ES-I3 (cell line): ENCODE results near the gene MTRR.
"Not testable (repeated sequence)": the region's sequence is repeated elsewhere in the genome, so short reads cannot be mapped to it uniquely, and the experiment has no call there.

Source experiments
- H3K36me3 ChIP-seq: 2 replicates; pipeline ENCODE4 v1.6.1; 2013; ENCODE audit warnings: mild to moderate bottlenecking, low read length, control low read depth, moderate library complexity; ENCODE audit not compliant: insufficient read depth
- H3K4me1 ChIP-seq: 2 replicates; pipeline ENCODE4 v1.6.1; 2013; ENCODE audit warnings: mild to moderate bottlenecking, control low read depth, low read length; ENCODE audit not compliant: insufficient read depth
- H3K9ac ChIP-seq: 2 replicates; pipeline ENCODE4 v1.6.1; 2013; ENCODE audit warnings: low read depth, mild to moderate bottlenecking, low read length, moderate library complexity
- H3K9me3 ChIP-seq: 2 replicates; pipeline ENCODE4 v1.6.1; 2013; ENCODE audit warnings: mild to moderate bottlenecking, low read length, moderate library complexity; ENCODE audit not compliant: control insufficient read depth, insufficient read depth

MTRR gene

DNA sequence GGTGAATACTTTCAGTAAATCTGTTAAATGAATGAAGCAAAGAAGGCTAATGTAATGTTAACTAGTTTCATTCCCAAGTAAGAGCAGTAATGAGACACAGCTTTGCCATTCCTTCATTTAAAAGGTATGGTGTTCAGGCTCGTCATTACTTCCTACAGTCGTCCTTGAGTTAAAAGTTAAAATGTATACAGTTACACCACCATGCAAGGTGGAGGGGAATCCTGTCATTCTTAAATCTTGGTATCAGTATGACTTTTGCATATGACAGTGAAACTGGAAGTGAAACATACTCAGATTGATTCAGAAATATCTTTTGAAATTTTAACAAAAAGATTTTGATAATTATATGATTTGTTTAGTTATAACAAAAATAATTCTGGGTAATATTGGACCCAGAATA is 25.9 kb downstream of the MTRR start:
- Histone ChIP-seq H3K4me1 (no peaks in the 10 kb centered on the region), H3K36me3 (peaks cover 10% of the 10 kb centered on the region), H3K9me3 (no peaks in the 10 kb centered on the region), H3K9ac (no peak overlapping the region)

DNA sequence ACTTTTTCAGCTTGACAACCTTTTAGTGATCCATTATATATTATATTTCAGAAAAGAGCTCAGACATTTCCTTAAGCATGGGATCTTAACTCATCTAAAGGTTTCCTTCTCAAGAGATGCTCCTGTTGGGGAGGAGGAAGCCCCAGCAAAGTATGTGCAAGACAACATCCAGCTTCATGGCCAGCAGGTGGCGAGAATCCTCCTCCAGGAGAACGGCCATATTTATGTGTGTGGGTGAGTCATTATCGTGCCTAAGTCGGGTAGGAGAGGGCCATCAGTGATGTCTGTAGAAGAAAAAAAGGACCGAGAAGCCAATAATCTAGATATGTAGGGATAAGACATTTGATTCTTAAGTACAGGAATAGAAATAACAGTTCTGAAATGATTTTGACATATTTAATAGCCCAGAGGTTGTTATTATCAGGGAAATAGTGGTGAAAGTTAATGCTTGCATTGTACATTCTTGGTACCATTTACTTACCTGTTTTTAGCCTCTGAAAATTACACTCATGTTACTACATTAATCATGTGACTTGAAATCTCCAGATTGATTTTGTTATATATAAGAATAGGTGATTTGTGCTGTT is 28.2 kb downstream of the MTRR start:
- H3K36me3 ChIP-seq = peaks cover 7% of the 10 kb centered on the region
- no peaks in the 10 kb centered on the region for H3K4me1 ChIP-seq
- H3K9ac ChIP-seq = no peak overlapping the region
- H3K9me3 ChIP-seq = no peaks in the 10 kb centered on the region

DNA sequence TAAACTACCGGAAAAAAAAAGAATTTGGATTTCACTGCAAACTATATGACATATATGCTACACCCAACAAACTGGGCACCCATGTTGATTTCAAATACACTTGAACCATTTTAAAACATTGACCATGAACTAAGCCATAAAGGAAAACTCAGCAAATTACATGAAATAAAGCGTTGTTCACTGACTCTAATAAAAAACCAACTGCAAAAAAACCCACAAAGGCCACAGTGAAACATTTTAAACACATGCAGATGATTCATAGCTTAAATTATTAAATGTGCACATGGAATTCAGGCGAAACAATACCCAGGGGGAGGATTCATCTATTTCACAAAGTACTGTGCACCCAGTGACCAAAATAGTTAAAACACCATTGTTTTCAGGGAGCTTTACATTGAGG is 33.3 kb downstream of the MTRR start:
- H3K4me1 ChIP-seq = no peaks in the 10 kb centered on the region
- H3K36me3 ChIP-seq = peaks cover 4% of the 10 kb centered on the region
- no peaks in the 10 kb centered on the region for H3K9me3 ChIP-seq
- no peak overlapping the region for H3K9ac ChIP-seq

DNA sequence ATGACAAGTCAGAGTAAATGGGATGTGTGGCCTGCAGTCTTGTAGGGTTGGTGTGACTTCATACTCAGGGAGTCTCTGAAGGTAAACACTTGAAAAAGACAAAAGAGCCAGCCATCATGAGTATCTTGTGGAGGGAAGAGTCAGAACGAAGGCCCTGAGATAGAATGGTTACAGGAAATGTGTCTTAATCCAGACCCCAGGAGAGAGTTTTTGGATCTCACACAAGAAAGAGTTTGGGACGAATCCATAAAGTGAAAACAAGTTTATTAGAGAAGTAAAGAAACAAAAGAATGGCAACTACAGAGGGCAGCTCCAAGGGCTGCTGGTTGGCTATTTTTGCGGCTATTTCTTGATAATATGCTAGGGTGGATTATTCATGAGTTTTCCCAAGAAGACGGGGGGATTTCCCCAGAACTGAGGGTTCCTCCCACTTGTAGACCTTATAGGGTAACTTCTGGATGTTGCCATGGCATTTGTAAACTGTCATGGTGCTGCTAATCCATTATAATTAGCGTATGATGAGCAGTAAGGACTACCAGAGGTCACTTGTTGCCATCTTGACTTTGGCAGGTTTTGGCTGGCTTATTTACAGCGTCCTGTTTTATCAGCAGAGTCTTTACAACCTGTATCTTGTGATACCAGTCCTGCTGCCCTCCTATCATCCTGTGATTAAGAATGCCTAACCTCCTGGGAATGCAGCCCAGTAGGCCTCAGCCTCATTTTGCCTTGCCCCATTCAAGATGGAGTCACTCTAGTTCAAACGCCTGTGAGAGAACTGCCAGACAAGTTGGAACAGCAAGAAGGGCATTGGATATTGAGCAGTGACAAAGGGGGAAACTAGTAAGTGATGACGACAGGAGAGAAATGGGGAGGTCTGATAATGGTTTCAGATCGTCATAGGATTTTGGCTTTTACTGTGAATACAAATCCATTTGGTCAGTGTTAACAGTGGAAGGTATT is 34.0 kb downstream of the MTRR start:
- H3K36me3 ChIP-seq = peaks cover 4% of the 10 kb centered on the region
- H3K9ac ChIP-seq = no peak overlapping the region
- H3K4me1 ChIP-seq = no peaks in the 10 kb centered on the region
- 0 out of 2 replicates have a peak, but pooled peaks cover 3% of the 10 kb centered on the region for H3K9me3 ChIP-seq

DNA sequence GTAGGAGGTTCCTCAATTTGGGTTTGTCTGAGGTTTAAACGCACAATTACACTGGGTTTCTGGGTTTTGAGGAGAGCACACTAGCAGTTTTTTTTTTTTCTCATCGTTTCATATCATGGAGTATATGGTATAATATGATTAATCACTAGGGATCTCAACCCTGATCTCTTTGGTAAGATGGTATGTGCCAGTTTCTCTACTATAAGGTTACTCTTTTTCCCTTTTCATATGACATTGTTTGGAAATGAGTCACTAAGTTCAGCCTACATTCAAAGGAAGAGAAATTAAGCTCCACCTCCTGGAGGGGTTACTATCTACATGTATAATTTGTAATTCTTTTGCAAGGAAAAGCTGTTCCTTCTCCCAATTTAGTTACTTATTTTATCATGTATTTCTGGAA is 35.2 kb downstream of the MTRR start:
- H3K9ac ChIP-seq = no peak overlapping the region
- no peaks in the 10 kb centered on the region for H3K36me3 ChIP-seq
- no peaks in the 10 kb centered on the region for H3K4me1 ChIP-seq
- peaks cover 6% of the 10 kb centered on the region; the same call in 1 of the 2 replicates for H3K9me3 ChIP-seq

DNA sequence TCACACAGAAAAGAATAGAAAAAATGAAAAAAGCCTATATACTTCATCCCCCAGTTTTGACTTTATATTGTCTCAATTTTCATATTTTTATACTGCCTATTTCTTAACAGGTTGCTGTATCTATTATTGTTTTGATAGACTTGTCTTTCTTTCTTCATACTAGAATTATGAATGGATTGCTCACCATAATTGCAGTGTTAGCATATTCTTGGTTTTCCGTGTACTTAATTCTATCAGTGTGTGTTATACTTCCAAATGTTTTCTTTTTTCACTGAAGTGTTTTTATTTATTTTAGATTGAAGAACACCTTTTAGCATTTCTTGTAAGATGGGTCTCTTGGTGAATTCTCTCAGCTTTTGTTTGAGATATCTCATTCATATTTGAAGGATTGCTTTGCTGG is 38.7 kb downstream of the MTRR start:
- H3K9ac ChIP-seq = no peak overlapping the region
- H3K9me3 ChIP-seq = peaks cover 7% of the 10 kb centered on the region; the same call in 1 of the 2 replicates
- H3K36me3 ChIP-seq = peaks cover 4% of the 10 kb centered on the region; the same call in 1 of the 2 replicates
- no peaks in the 10 kb centered on the region for H3K4me1 ChIP-seq

DNA sequence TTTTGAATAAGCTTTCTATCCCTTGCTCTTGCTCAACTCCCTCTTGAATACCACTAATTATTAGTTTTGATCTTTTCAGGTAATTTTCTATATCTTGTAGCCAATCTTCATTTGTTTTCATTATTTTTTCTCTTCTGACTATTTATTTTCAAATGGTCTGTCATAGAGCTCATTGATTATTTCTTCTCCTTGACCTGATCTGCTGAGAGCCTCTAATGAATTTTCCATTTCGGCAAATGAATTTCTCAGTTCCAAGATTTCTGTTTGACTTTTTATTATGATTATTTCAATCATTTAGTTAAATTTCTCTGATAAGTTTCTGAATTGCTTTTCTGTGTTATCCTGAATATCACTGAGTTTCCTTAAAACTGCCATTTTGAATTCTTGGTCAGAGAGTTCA is 39.4 kb downstream of the MTRR start:
- H3K9ac ChIP-seq = no peak overlapping the region
- H3K9me3 ChIP-seq = peaks cover 7% of the 10 kb centered on the region; the same call in 1 of the 2 replicates
- H3K4me1 ChIP-seq = no peaks in the 10 kb centered on the region
- H3K36me3 ChIP-seq = peaks cover 4% of the 10 kb centered on the region; the same call in 1 of the 2 replicates

DNA sequence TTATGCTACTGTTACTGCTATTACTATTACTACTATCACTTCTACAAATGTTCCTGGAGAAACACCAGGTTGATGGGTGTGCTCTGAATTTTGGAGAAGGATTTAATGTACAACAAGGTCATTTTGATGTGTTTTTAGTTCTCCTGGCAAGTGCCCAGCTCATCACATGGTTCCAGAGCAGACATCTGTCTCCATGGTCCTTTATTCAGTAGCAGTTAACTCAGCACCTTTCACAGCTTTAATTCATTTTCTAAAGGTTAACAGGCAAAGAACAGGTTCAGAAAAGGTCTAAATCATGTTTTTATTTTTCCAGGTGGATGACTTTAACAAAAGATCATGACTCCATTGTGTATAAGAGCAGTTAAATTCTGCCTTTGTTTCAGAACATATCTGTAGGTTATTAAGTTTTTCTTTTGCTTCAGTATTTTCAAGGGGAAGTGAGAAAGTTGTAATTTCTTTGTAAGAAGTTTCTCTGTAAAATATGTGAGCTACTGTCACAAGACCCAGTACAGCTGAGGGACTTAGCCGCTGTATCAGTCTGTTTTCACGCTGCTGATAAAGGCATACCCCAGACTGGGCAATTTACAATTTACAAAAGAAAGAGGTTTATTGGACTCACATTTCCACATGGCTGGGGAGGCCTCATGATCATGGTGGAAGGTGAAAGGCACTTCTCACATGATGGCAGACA is 41.9 kb downstream of the MTRR start:
- H3K9me3 ChIP-seq = peaks cover 7% of the 10 kb centered on the region; the same call in 1 of the 2 replicates
- H3K4me1 ChIP-seq = no peaks in the 10 kb centered on the region
- peaks cover 4% of the 10 kb centered on the region; the same call in 1 of the 2 replicates for H3K36me3 ChIP-seq
- H3K9ac ChIP-seq = no peak overlapping the region

DNA sequence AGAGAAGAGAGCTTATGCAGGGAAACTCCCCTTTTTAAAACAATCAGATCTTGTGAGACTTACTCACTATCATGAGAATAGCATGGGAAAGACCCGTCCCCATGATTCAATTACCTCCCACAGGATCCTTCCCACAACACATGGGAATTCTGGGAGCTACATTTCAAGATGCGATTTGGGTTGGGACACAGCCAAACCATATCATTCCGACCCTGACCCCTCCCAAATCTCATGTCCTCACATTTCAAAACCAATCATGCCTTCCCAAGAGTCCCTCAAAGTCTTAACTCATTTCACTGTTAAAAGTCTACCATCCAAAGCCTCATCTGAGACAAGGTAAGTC is 42.5 kb downstream of the MTRR start:
- H3K36me3 ChIP-seq, H3K9me3 ChIP-seq, H3K9ac ChIP-seq, H3K4me1 ChIP-seq: not testable (repeated sequence)

DNA sequence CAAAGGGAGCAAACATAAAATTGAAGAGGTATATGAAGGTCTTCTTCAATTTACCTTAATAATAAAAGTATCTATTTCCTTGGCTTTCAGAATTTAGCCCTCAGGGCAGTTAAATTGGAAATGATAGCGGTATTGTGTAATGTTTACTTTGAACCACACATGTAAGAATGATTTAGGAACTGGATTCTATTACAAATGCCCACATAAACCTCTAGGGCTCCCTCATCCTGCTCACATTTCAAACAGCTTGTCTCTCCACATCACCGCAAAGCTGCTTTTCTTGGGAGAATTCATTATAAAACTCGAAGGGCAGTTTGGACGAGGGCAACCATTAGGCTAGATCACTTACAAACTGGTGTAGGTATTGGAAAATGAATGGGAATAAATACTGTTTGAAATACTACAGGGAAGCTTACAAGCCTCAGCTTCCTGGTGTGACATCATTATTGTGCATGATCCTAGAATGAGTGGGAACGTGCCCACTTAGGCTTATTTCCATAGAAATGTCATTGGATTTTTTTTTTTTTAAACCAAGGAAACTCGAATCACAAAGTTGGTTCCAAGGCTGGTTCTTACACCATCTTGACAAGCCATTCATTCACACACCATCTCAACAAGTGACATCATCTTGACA is 47.3 kb downstream of the MTRR start:
- Histone ChIP-seq H3K4me1 (no peaks in the 10 kb centered on the region), H3K36me3 (no peaks in the 10 kb centered on the region), H3K9me3 (no peaks in the 10 kb centered on the region), H3K9ac (no peak overlapping the region)

DNA sequence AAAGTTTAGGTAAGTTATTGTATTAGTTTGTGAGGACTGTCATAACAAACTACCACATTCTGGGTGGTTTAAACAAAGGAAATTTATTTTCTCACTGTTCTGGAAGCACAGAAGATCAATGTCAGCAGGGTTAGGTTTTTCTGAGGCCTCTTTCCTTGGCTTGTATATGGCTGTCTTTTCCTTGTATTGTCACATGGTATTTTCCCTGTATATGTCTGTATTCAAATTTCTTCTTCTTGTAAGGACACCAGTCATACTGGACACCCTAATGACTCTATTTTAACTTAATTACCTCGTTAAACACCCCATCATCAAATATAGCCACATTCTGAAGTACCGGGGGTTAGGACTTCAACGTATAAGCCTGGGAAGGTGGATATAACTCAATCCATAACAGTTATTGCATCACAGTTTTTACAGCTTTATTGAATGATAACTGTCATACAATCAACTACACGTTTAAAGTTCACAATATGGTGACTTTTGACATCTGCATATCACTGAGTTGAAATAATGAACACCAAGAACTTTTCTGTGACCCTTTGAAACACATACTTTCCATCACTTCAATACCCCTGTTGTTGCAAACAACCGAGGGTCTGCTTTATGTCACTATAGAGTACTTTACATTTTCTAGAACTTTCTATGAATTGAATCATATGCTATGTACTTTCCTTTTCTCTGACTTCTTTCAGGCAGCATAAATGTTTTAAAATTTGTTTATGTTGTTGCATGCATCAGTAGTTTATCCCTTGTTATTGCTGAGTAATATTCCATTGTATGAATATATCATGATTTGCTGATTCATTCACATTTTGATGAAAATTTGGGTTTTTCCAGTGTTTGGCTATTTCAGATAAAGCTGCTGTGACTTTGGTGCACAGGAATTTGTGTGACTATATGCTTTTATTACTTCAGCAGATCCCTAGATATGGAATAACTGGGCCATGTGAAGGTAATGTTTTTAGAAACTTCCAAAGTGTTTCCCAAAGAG is 48.5 kb downstream of the MTRR start:
- H3K4me1 ChIP-seq = no peaks in the 10 kb centered on the region

DNA sequence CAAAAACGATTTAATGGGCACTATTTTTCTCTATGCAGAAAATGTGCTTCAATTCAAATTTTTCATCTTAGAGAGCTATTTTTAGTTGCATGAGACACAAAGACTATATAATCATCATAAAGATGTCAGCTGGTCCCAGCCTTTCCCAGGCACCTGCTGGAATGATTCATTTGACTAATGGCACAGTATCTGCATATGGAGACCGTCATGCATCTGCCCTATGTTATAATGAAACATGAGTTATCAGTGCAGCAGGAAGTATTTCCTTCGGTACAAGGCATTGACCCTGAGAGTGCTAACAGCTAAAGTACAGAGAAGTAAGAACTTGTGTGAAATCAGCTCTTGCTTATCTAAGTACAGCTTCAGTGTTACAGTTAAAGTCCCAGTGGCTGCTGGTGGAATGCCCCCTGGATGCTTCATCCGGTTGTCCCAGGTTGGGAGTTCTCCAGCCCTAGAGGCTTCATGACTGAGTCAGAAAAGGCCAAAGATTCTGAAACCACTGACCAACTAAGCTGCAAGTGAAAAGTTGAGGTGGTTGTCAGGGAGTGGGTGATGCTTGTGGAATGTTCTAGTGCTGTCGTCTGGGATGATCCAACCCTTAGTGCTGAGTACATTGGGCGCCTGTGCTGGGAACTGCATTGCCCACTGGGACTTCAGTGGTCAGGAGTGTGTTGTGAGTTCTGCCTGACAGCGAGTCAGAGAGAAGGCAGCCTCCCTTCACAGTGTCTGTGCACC is 57.2 kb downstream of the MTRR start:
- Histone ChIP-seq H3K9me3 (no peaks in the 10 kb centered on the region), H3K9ac (no peak overlapping the region), H3K4me1 (no peaks in the 10 kb centered on the region), H3K36me3 (no peaks in the 10 kb centered on the region)

More for the DNA sequence above, 48.5 kb downstream of the MTRR start:
- no peaks in the 10 kb centered on the region for H3K9me3 ChIP-seq
- no peaks in the 10 kb centered on the region for H3K36me3 ChIP-seq
- H3K9ac ChIP-seq = no peak overlapping the region

DNA sequence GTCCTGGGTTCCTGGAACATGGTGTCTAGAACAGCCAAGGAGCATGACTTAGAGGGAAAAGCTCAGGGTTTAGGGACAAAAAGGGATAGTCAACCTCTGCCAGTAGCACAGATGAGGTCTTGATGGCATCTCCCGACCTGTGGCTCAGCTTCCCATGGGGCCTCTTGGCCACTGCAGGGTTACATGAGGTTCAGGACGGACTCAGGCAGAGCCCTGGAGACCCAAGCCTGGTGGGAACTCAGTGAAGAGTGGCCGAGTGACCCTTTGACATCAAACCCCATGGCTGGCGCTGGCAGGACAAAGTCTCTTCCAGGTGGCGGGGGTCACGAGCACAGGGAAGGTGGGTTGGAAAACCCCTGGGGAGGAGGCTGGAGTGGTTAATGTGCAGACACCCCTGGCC is 57.8 kb downstream of the MTRR start:
- Histone ChIP-seq H3K9me3 (no peaks in the 10 kb centered on the region), H3K4me1 (no peaks in the 10 kb centered on the region), H3K9ac (no peak overlapping the region), H3K36me3 (no peaks in the 10 kb centered on the region)
